GM23338 (cell line): ENCODE results near the gene RIMS1. TPM values are rescaled to one million over a fixed set of nuclear protein-coding genes. Genes with fewer than 3 reads are reported as not detected.
A peak's percentile ranks its signal among the peaks of the same experiment; 100 is the strongest.

Experiments used
- ATAC-seq: fragments of 200-7000 bp; cut with Tn5 transposase; 3 replicates; pipeline ENCODE4 v1.9.1; 2020
- DNase-seq: peaks from one replicate; pipeline ENCODE4 v3.0.0-alpha.2; 2015; ENCODE audit warnings: low spot score
- H2AFZ ChIP-seq: fragments of 200-600 bp; sonication (generic); 2 replicates; pipeline ENCODE4 v1.8.0; 2016; ENCODE audit warnings: antibody characterized with exemption, mild to moderate bottlenecking, moderate library complexity
- H3F3A ChIP-seq: fragments of 200-600 bp; sonication (generic); replicated peaks from 2 replicates; pipeline ENCODE4 v1.8.0; 2017; ENCODE audit warnings: antibody characterized with exemption, mixed run types, low read depth
- H3K27ac ChIP-seq: fragments of 200-600 bp; sonication (generic); 2 replicates; pipeline ENCODE4 v1.6.1; 2016; ENCODE audit warnings: low read depth
- H3K27me3 ChIP-seq: fragments of 200-600 bp; sonication (generic); 2 replicates; pipeline ENCODE4 v1.8.0; 2016; ENCODE audit warnings: mild to moderate bottlenecking, mixed run types, moderate library complexity; ENCODE audit not compliant: insufficient read depth
- H3K36me3 ChIP-seq: fragments of 200-600 bp; sonication (generic); 2 replicates; pipeline ENCODE4 v1.8.0; 2016; ENCODE audit warnings: mild to moderate bottlenecking; ENCODE audit not compliant: insufficient read depth
- H3K4me1 ChIP-seq: fragments of 200-600 bp; sonication (generic); 2 replicates; pipeline ENCODE4 v1.8.0; 2016; ENCODE audit warnings: mild to moderate bottlenecking, moderate library complexity; ENCODE audit not compliant: insufficient read depth
- H3K4me2 ChIP-seq: fragments of 200-600 bp; sonication (generic); 2 replicates; pipeline ENCODE4 v1.7.1; 2017; ENCODE audit warnings: mixed run types
- H3K4me3 ChIP-seq: fragments of 200-600 bp; sonication (generic); 2 replicates; pipeline ENCODE4 v1.6.1; 2016; ENCODE audit warnings: mixed run types
- H3K79me2 ChIP-seq: fragments of 200-600 bp; sonication (generic); replicated peaks from 2 replicates; pipeline ENCODE4 v1.8.0; 2017; ENCODE audit warnings: mild to moderate bottlenecking; ENCODE audit not compliant: insufficient read depth
- H3K9me2 ChIP-seq: fragments of 200-600 bp; sonication (generic); 2 replicates; pipeline ENCODE4 v1.8.0; 2017; ENCODE audit not compliant: insufficient read depth
- H4K20me1 ChIP-seq: fragments of 200-600 bp; sonication (generic); replicated peaks from 2 replicates; pipeline ENCODE4 v1.8.0; 2017; ENCODE audit warnings: mild to moderate bottlenecking; ENCODE audit not compliant: insufficient read depth
- H3K27ac Mint-ChIP-seq: 2 replicates; pipeline ENCODE4 v1.8.0; 2020; ENCODE audit warnings: inconsistent platforms, mild to moderate bottlenecking, moderate library complexity, mixed read lengths
- H3K27me3 Mint-ChIP-seq: 3 replicates; pipeline ENCODE4 v1.8.0; 2022; ENCODE audit warnings: low read depth, mild to moderate bottlenecking, moderate library complexity, mixed read lengths, inconsistent platforms; ENCODE audit not compliant: insufficient read depth, poor library complexity
- H3K36me3 Mint-ChIP-seq: 3 replicates; pipeline ENCODE4 v1.8.0; 2021; ENCODE audit warnings: low read depth, mild to moderate bottlenecking, inconsistent platforms, moderate library complexity, mixed read lengths
- H3K4me1 Mint-ChIP-seq: 3 replicates; pipeline ENCODE4 v1.8.0; 2020; ENCODE audit warnings: mild to moderate bottlenecking, inconsistent platforms, mixed read lengths
- H3K4me3 Mint-ChIP-seq: 3 replicates; pipeline ENCODE4 v1.8.0; 2021; ENCODE audit warnings: moderate library complexity, mild to moderate bottlenecking, inconsistent platforms, mixed read lengths
- H3K9me3 Mint-ChIP-seq: 3 replicates; pipeline ENCODE4 v1.8.0; 2020; ENCODE audit warnings: moderate library complexity, mild to moderate bottlenecking, inconsistent platforms, mixed read lengths
- CREB1 ChIP-seq: fragments of 250-450 bp; sonication (Bioruptor Pico); IDR thresholded peaks from 2 replicates; pipeline ENCODE4 v1.5.0; 2020; ENCODE audit warnings: low read depth, mild to moderate bottlenecking, moderate library complexity
- EZH2phosphoT487 ChIP-seq: fragments of 200-600 bp; sonication (generic); IDR thresholded peaks from one replicate; pipeline ENCODE4 v1.8.1; 2018; ENCODE audit warnings: antibody characterized with exemption; ENCODE audit not compliant: unreplicated experiment
- NANOG ChIP-seq: IDR thresholded peaks from 2 replicates; pipeline ENCODE4 v1.6.1; 2016; ENCODE audit warnings: antibody characterized with exemption, borderline replicate concordance
- REST ChIP-seq: IDR thresholded peaks from one replicate; pipeline ENCODE4 v1.6.1; 2018; ENCODE audit warnings: antibody characterized with exemption; ENCODE audit not compliant: unreplicated experiment
- polyA plus RNA-seq: library from polyadenylated mRNA; unstranded; fragments of >200 nt; fragmentation: Nextera tagmentation; extraction: Ambion mirVana; gene quantifications from 2 replicates; pipeline ENCODE4 v1.2.1, GENCODE V29; 2016
- total RNA-seq: library from RNA; depleted of rRNA; stranded (reverse); fragments of >200 nt; shearing (Covaris generic); gene quantifications from 2 replicates; pipeline ENCODE4 v1.2.3, GENCODE V29; 2014
- TF ChIP-seq, protein P1 (sequence below), 2 experiments: fragments of 200-600 bp in 1 of 2; sonication (generic) in 1 of 2; conservative IDR thresholded peaks; 2 replicates each; pipeline versions ENCODE4 v1.5.1 to v1.6.1; 2016 to 2017; ENCODE audit warnings: antibody characterized with exemption in 2 of 2, low read depth in 2 of 2, mild to moderate bottlenecking in 2 of 2, moderate library complexity in 1 of 2
- TF ChIP-seq, protein P2 (sequence below): fragments of 250-450 bp; sonication (Bioruptor Pico); IDR thresholded peaks from 2 replicates; pipeline ENCODE4 v1.5.0; 2020; ENCODE audit warnings: mild to moderate bottlenecking, moderate library complexity

The RIMS1 gene
- total and polyA plus RNA-seq, 2 experiments from 2014 or later, result 0.89 to 4.0 TPM

GRCh38 chr6:71929047-71929446 lies 42.7 kb downstream of the RIMS1 start:
- Histone ChIP-seq H2AFZ (no peak overlapping the region), H3K27ac (no peak overlapping the region), H3F3A (no peaks in the 10 kb centered on the region), H3K4me2 (0 out of 2 replicates have a peak overlapping the region, but pooled peaks have one; percentile 7), H3K27me3 (no peaks in the 10 kb centered on the region), H3K36me3 (no peaks in the 10 kb centered on the region), H3K4me1 (peaks cover 17% of the 10 kb centered on the region), H3K79me2 (no peaks in the 10 kb centered on the region), H3K4me3 (no peak overlapping the region), H4K20me1 (no peaks in the 10 kb centered on the region), H3K9me2 (no peaks in the 10 kb centered on the region)
- peaks cover 21% of the 10 kb centered on the region for H3K4me1 Mint-ChIP-seq
- ATAC-seq, result peak; percentile 100
- peaks cover 12% of the 10 kb centered on the region; the same call in 2 of the 3 replicates for H3K9me3 Mint-ChIP-seq
- peak; percentile 66 for DNase-seq
- H3K27me3 Mint-ChIP-seq, result peaks cover 2% of the 10 kb centered on the region
- H3K36me3 Mint-ChIP-seq, result peaks cover 7% of the 10 kb centered on the region; the same call in 1 of the 3 replicates
- H3K4me3 Mint-ChIP-seq, result no peak overlapping the region
- no peak for TF ChIP-seq EZH2phosphoT487
- TF ChIP-seq NANOG, result peak; percentile 61; the same call in 1 of the 2 replicates
- TF ChIP-seq, protein P1, sequence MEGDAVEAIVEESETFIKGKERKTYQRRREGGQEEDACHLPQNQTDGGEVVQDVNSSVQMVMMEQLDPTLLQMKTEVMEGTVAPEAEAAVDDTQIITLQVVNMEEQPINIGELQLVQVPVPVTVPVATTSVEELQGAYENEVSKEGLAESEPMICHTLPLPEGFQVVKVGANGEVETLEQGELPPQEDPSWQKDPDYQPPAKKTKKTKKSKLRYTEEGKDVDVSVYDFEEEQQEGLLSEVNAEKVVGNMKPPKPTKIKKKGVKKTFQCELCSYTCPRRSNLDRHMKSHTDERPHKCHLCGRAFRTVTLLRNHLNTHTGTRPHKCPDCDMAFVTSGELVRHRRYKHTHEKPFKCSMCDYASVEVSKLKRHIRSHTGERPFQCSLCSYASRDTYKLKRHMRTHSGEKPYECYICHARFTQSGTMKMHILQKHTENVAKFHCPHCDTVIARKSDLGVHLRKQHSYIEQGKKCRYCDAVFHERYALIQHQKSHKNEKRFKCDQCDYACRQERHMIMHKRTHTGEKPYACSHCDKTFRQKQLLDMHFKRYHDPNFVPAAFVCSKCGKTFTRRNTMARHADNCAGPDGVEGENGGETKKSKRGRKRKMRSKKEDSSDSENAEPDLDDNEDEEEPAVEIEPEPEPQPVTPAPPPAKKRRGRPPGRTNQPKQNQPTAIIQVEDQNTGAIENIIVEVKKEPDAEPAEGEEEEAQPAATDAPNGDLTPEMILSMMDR (conservative IDR thresholded peaks at IDR 0.05; ENCODE audit: low read depth in 2 of 2), result no peak
- TF ChIP-seq REST, result no peak
- TF ChIP-seq, protein P2, sequence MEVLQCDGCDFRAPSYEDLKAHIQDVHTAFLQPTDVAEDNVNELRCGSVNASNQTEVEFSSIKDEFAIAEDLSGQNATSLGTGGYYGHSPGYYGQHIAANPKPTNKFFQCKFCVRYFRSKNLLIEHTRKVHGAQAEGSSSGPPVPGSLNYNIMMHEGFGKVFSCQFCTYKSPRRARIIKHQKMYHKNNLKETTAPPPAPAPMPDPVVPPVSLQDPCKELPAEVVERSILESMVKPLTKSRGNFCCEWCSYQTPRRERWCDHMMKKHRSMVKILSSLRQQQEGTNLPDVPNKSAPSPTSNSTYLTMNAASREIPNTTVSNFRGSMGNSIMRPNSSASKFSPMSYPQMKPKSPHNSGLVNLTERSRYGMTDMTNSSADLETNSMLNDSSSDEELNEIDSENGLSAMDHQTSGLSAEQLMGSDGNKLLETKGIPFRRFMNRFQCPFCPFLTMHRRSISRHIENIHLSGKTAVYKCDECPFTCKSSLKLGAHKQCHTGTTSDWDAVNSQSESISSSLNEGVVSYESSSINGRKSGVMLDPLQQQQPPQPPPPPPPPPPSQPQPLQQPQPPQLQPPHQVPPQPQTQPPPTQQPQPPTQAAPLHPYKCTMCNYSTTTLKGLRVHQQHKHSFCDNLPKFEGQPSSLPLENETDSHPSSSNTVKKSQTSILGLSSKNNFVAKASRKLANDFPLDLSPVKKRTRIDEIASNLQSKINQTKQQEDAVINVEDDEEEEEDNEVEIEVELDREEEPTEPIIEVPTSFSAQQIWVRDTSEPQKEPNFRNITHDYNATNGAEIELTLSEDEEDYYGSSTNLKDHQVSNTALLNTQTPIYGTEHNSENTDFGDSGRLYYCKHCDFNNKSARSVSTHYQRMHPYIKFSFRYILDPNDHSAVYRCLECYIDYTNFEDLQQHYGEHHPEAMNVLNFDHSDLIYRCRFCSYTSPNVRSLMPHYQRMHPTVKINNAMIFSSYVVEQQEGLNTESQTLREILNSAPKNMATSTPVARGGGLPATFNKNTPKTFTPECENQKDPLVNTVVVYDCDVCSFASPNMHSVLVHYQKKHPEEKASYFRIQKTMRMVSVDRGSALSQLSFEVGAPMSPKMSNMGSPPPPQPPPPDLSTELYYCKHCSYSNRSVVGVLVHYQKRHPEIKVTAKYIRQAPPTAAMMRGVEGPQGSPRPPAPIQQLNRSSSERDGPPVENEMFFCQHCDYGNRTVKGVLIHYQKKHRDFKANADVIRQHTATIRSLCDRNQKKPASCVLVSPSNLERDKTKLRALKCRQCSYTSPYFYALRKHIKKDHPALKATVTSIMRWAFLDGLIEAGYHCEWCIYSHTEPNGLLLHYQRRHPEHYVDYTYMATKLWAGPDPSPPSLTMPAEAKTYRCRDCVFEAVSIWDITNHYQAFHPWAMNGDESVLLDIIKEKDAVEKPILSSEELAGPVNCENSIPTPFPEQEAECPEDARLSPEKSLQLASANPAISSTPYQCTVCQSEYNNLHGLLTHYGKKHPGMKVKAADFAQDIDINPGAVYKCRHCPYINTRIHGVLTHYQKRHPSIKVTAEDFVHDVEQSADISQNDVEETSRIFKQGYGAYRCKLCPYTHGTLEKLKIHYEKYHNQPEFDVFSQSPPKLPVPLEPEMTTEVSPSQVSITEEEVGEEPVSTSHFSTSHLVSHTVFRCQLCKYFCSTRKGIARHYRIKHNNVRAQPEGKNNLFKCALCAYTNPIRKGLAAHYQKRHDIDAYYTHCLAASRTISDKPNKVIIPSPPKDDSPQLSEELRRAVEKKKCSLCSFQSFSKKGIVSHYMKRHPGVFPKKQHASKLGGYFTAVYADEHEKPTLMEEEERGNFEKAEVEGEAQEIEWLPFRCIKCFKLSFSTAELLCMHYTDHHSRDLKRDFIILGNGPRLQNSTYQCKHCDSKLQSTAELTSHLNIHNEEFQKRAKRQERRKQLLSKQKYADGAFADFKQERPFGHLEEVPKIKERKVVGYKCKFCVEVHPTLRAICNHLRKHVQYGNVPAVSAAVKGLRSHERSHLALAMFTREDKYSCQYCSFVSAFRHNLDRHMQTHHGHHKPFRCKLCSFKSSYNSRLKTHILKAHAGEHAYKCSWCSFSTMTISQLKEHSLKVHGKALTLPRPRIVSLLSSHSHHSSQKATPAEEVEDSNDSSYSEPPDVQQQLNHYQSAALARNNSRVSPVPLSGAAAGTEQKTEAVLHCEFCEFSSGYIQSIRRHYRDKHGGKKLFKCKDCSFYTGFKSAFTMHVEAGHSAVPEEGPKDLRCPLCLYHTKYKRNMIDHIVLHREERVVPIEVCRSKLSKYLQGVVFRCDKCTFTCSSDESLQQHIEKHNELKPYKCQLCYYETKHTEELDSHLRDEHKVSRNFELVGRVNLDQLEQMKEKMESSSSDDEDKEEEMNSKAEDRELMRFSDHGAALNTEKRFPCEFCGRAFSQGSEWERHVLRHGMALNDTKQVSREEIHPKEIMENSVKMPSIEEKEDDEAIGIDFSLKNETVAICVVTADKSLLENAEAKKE (CRISPR knock-in tag), result peak; percentile 81
- TF ChIP-seq CREB1 (CRISPR knock-in tag), result no peak
- H3K27ac Mint-ChIP-seq, result no peak overlapping the region
